Epithelial cell of prostate (primary cell): Measurements from ENCODE around the gene TSHZ2.
A peak's percentile ranks its signal among the peaks of the same experiment; 100 is the strongest.

ENCODE experiments used
- DNase-seq: peaks from one replicate; pipeline ENCODE4 v3.0.0-alpha.2; 2011; ENCODE audit warnings: low read depth, low spot score
- H3K27ac ChIP-seq: fragments of 450-650 bp; 2 replicates; pipeline ENCODE4 v1.5.1; 2017; ENCODE audit warnings: mild to moderate bottlenecking

Gene TSHZ2

GRCh38 chr20:53177687-53178086 lies 205.5 kb downstream of the TSHZ2 start:
- no peak for DNase-seq
- H3K27ac ChIP-seq = no peak overlapping the region

DNA sequence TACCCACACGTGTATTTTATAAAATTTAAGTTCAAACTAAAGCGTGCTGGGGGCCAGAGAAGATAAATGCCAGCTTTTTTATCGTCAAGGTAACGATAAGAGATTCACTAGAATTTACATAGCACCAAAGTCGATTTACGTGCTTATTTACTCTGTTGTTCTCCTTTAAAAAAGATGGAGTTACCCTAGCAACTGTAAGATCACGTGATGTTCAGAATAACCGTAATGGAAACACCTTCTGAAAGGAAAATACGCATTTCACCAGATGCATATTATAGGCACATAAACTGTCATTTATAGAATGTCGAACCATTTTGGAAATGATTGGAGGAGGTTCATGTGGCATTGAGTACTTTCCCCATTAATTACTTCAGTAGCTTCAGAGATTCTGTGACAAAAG lies 207.6 kb downstream of the TSHZ2 start:
- no peak overlapping the region for H3K27ac ChIP-seq
- no peak for DNase-seq

DNA sequence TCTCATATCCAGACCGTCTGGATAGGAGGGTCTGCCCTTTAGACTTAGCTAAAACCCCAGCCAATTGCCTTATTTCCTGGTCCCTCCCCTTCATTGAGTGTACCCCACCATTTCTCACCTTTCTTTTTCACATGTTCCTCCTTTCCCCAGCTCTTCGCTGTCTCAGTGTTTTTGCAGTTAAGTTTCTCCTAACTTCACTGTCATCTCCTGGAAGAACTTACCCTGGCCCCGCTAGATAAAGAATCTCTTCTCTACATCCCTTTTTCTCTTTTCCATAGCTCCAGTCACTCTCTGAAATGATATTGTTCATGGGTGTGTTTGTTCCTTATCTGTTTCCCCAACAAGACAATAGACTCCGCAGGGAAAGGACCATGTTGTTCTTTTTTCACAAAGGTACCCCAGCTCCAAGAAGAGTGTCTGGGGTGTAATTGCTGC lies 208.8 kb downstream of the TSHZ2 start:
- no peak overlapping the region for H3K27ac ChIP-seq
- DNase-seq = no peak

DNA sequence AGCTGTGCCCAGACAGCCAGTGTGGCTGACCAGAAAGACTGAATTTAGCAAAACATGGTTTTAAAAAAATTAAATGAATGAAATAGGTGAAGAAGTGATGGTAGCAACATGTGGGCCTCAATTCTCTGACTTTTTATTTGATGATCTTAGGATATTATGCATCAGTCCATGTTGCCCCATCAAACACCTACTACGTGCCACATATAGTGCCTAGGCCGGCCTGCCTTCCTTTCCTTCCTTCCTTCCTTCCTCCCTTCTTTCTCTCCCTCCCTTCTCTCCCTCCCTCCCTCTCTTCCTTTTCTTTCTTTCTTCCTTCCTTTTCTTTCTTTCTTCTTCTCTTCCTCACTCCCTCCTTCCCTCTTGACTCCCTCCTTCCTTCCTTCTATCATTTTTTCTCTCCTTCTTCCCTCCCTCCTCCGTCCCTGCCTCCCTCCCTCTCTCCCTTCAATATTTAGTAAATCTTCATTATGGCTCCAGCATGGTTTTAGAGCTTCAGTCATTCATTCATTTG lies 209.8 kb downstream of the TSHZ2 start:
- no peak overlapping the region for H3K27ac ChIP-seq
- DNase-seq = no peak

DNA sequence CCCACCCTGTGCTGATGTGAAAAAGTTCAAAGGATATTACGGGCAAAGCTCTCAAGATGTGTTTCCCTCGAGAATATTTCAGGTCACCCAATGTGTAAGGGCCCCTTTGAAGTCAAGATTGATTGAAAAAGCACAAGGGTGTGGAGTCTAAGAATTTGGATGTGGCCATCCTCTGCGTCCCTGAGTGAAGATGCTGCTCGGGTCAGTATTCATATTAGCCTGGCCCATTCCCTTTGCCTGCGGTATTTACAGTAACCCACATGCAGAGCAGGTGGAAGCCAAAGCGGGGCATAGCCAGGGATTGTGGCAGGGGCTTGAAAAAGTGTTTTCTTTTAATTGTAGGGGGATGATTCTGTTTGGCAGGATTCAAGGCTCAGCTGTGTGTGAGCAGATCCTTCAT lies 211.0 kb downstream of the TSHZ2 start:
- no peak overlapping the region for H3K27ac ChIP-seq
- DNase-seq = no peak

GRCh38 chr20:53186635-53187034 lies 214.5 kb downstream of the TSHZ2 start:
- no peak overlapping the region for H3K27ac ChIP-seq

DNA sequence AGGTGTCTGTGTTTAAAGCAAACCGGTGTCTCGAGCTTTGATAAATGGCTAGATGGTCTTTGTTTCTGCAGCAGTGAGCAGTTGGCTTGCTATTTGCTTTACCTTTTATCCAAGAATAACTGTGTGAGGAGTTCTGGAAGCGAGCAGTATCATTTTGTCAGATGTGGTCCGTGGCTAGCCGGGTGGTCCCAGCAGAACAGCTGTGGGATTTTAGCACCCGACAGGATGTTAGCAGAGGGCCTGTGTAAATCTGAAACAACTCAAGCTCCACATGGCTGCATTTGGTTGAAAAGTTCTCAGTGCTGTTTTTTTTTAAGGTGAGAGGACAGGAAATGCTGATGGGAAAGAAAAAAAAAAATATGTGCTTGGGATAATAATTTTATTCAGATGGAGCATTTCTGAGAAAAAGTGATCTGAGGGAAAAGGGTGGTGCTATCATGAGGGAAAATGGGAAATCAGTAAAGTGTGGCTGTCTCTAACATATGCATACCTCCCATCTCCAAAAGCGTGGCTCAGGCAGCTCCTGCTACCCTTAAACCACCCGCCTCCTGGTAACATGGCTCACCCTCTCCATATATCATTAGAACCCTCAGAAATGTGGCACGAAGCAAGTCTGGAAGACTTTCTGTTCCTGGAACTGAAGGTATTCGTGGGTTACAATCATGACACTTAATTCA lies 215.4 kb downstream of the TSHZ2 start:
- H3K27ac ChIP-seq = no peak overlapping the region
- DNase-seq = no peak

More at GRCh38 chr20:53186635-53187034, 214.5 kb downstream of the TSHZ2 start:
- DNase-seq = no peak

GRCh38 chr20:53190225-53190624 lies 218.1 kb downstream of the TSHZ2 start:
- DNase-seq = no peak
- no peak overlapping the region for H3K27ac ChIP-seq

- no peak for DNase-seq
- no peak overlapping the region for H3K27ac ChIP-seq
These were observed 219.8 kb downstream of the TSHZ2 start for GRCh38 chr20:53191957-53192356.

DNA sequence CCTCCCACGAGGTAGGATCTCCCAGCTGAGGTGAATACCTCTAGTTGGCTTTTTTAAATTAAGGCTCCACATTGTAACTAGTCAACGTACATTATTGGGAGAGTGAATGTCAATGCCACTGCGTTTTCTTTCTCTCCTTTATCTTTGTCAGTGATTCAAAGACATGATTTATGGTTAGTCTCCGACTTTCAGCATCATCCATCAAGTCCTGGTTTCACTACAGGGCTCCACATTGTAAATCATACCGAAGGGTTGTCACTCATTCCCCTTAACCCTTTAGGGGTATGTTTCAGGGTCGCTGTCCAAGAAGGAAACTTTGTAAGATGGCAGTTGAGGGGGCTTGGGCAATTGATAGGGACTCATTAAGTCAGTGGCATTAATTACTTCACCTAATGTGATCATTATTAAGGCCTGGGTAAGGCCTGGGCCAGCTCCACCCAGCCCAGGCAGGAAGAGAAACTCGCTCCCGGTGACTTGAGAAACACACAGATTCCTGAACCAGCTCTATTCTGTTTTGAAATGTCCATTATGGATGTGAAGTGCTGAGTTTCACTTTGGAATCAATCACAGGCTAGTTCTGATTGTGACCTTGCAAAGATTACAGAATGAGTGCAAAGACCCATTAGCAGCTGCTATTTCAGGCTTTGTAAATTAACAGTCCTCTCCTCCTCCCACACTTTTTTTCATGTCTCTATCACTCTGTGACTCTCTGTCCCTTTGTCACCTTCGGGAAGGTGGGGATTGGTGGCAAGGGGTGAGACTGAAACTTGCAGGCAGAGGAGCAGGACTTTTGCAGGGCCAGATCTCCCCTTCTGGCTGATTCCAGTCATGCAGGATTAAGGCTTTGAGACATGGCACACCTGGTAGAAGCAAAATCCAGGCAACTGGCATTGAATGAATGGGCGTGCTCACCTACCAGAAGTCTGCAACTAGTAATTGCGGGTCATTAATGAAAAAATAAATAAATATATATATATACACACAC lies 222.4 kb downstream of the TSHZ2 start:
- no peak overlapping the region for H3K27ac ChIP-seq
- DNase-seq = no peak

- no peak for DNase-seq
- no peak overlapping the region for H3K27ac ChIP-seq
These were observed 223.9 kb downstream of the TSHZ2 start for GRCh38 chr20:53195876-53196610.

GRCh38 chr20:53201588-53201987 lies 229.4 kb downstream of the TSHZ2 start:
- DNase-seq = no peak
- H3K27ac ChIP-seq = no peak overlapping the region

GRCh38 chr20:53202777-53203176 lies 230.6 kb downstream of the TSHZ2 start:
- no peak overlapping the region for H3K27ac ChIP-seq
- peak; percentile 46 for DNase-seq

GRCh38 chr20:53205046-53205445 lies 232.9 kb downstream of the TSHZ2 start:
- DNase-seq = no peak
- no peak overlapping the region for H3K27ac ChIP-seq

GRCh38 chr20:53208110-53208832 lies 236.1 kb downstream of the TSHZ2 start:
- DNase-seq = no peak
- no peak overlapping the region for H3K27ac ChIP-seq

DNA sequence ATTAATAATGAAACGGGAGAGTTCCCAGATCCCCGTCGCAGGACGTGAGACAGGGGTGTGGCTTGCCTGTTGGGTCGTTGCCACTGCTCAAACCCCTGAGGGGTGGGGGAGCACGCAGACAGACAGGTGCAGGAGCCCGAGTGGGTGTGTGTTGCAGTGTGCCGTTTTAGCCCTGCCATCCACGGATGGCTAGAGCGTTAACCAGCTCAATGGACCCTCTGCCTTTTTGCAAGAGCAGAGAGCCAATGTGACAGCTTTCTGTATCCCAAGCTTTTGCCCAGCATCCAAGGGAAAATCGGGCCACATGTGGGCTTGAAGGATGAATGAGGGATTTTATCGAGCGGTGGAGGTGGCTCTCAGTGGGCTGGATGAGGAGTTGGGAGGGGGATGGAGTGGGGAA lies 237.9 kb downstream of the TSHZ2 start:
- DNase-seq = no peak
- no peak overlapping the region for H3K27ac ChIP-seq

DNA sequence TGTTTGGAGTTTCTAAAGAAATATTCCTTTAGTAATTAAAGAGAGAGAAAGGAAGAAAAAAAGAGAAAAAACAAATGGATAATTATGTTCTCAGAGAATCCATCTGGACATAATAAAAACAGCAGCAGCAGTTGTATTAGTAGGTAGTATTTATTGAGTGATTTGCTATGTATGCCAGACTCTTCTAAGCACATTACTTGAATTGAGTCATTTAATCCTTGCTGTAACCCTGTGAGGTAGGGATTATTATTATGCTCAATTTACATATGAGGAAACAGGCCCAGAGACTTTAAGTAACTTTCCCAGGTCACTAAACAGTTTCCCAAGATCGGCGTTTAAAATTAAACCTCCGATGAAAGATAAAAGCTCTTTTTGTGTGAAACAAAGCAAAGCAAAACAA lies 238.8 kb downstream of the TSHZ2 start:
- no peak overlapping the region for H3K27ac ChIP-seq

DNA sequence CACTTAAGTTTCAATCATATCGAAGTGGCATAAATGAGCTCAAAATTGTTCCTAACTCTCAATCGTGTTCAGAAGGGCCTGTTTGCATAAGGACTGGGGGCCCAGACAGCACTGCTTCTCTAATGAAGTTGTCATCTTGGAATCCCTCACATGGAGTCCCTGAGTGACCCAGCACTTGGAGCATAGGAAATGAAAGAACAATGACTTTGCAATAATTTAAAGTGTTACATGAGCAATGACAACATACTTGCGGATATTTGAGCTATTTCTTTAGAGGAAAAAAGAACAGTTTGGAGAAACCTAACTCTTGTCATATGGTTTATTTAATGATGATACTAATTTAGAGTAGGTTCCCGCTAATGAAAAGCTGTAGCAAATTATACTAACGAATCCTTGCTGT lies 239.9 kb downstream of the TSHZ2 start:
- H3K27ac ChIP-seq = no peak overlapping the region
- no peak for DNase-seq

More for the DNA sequence above, 238.8 kb downstream of the TSHZ2 start:
- DNase-seq = no peak

DNA sequence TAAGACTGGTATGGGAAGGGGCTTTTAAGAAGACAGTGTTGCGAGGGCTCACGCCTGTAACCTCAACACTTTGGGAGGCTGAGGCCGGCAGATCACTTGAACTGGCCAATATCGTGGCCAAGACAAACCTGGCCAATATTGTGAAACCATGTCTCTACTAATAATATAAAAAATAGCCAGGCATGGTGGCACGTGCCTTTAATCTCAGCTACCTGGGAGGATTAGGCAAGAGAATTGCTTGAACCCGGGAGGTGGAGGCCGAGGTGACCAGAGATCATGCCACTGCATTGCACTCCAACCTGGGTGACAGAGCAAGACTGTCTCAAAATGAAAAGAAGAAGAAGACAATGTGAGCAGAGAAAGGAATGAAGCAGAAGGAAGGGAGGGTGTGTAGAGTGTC lies 242.2 kb downstream of the TSHZ2 start:
- H3K27ac ChIP-seq = no peak overlapping the region
- DNase-seq = no peak

- DNase-seq = no peak
- no peak overlapping the region for H3K27ac ChIP-seq
These were observed 243.0 kb downstream of the TSHZ2 start for GRCh38 chr20:53215166-53215565.
